Activated CD8-positive, alpha-beta T cell treated with anti-CD3 and anti-CD28 coated beads for 36 hours (primary cell): Measurements from ENCODE around the gene PLEKHA7. TPM values are rescaled to one million over a fixed set of nuclear protein-coding genes. Genes with fewer than 3 reads are reported as not detected.
"Not testable (repeated sequence)": the region's sequence is repeated elsewhere in the genome, so short reads cannot be mapped to it uniquely, and the experiment has no call there.

Experiments used
- ATAC-seq: fragments of 200-7000 bp; cut with Tn5 transposase; one replicate; pipeline ENCODE4 v1.10.0; 2021; ENCODE audit warnings: mild to moderate bottlenecking, moderate library complexity
- CTCF ChIA-PET: fragments of 350-600 bp; sonication (Branson Sonifier 250); formaldehyde crosslinking; loops from one replicate; lab custom pipeline; 2021; ENCODE audit warnings: antibody characterized with exemption; lab: Charles Lee
- POLR2A ChIA-PET: fragments of 350-600 bp; sonication (Branson Sonifier 250); formaldehyde crosslinking; loops from one replicate; lab custom pipeline; 2021; ENCODE audit warnings: antibody characterized with exemption; lab: Charles Lee
- DNase-seq: peaks from one replicate; pipeline ENCODE4 v3.0.0-alpha.2; 2020
- H3K27ac Mint-ChIP-seq: one replicate; pipeline ENCODE4 v1.8.0; 2021; ENCODE audit warnings: mild to moderate bottlenecking, mixed read lengths
- H3K27me3 Mint-ChIP-seq: one replicate; pipeline ENCODE4 v1.8.0; 2021; ENCODE audit warnings: mixed read lengths
- H3K36me3 Mint-ChIP-seq: one replicate; pipeline ENCODE4 v1.8.0; 2021; ENCODE audit warnings: low read depth, mixed read lengths
- H3K4me1 Mint-ChIP-seq: one replicate; pipeline ENCODE4 v1.8.0; 2021; ENCODE audit warnings: low read depth, mixed read lengths
- H3K4me3 Mint-ChIP-seq: one replicate; pipeline ENCODE4 v1.8.0; 2021; ENCODE audit warnings: mild to moderate bottlenecking, moderate library complexity, mixed read lengths
- H3K9me3 Mint-ChIP-seq: one replicate; pipeline ENCODE4 v1.8.0; 2021; ENCODE audit warnings: mixed read lengths
- intact Hi-C: fragments of 100-400 bp; cut with micrococcal nuclease; formaldehyde crosslinking; loops from one replicate; pipeline ENCODE4 v1.10.0; 2022
- total RNA-seq, 2 experiments: library from RNA; stranded (reverse); gene quantifications; one replicate each; pipeline ENCODE4 v1.2.3, GENCODE V29; 2021
- TF ChIP-seq, protein P1 (sequence below): fragments of 200-600 bp; IDR thresholded peaks from one replicate; pipeline ENCODE4 v1.8.0; 2022; ENCODE audit warnings: antibody characterized with exemption, mild to moderate bottlenecking

Gene PLEKHA7
- total RNA-seq, 2 experiments from 2014 or later, result 6.0 to 6.6 TPM

GRCh38 chr11:16893456-16894066 is 120.7 kb downstream of the PLEKHA7 start:
- POLR2A ChIA-PET, result no interaction called here
- no peak for ATAC-seq
- H3K36me3 Mint-ChIP-seq, result peaks cover 5% of the 10 kb centered on the region
- H3K9me3 Mint-ChIP-seq, result peaks cover 12% of the 10 kb centered on the region
- intact Hi-C loops, result no loop called here
- TF ChIP-seq, protein P1, sequence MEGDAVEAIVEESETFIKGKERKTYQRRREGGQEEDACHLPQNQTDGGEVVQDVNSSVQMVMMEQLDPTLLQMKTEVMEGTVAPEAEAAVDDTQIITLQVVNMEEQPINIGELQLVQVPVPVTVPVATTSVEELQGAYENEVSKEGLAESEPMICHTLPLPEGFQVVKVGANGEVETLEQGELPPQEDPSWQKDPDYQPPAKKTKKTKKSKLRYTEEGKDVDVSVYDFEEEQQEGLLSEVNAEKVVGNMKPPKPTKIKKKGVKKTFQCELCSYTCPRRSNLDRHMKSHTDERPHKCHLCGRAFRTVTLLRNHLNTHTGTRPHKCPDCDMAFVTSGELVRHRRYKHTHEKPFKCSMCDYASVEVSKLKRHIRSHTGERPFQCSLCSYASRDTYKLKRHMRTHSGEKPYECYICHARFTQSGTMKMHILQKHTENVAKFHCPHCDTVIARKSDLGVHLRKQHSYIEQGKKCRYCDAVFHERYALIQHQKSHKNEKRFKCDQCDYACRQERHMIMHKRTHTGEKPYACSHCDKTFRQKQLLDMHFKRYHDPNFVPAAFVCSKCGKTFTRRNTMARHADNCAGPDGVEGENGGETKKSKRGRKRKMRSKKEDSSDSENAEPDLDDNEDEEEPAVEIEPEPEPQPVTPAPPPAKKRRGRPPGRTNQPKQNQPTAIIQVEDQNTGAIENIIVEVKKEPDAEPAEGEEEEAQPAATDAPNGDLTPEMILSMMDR, result no peak
- no peak overlapping the region for H3K4me3 Mint-ChIP-seq
- CTCF ChIA-PET, result interaction anchor here (0.8 kb wide), 1 partner anchor 73 kb away, joined by 3 read pairs; no protein-coding TSS in a partner anchor
- peaks cover 21% of the 10 kb centered on the region for H3K4me1 Mint-ChIP-seq
- no peak for DNase-seq
- no peak overlapping the region for H3K27ac Mint-ChIP-seq
- H3K27me3 Mint-ChIP-seq, result peaks cover 20% of the 10 kb centered on the region

- Mint-ChIP-seq H3K4me3 (no peak overlapping the region), H3K9me3 (peaks cover 14% of the 10 kb centered on the region), H3K36me3 (peaks cover 5% of the 10 kb centered on the region), H3K27me3 (peaks cover 17% of the 10 kb centered on the region), H3K4me1 (peaks cover 8% of the 10 kb centered on the region), H3K27ac (no peak overlapping the region)
- ChIA-PET CTCF (interaction anchor here (0.9 kb wide), 1 partner anchor 72 kb away, joined by 3 read pairs; no protein-coding TSS in a partner anchor), POLR2A (no interaction called here)
- TF ChIP-seq, protein P1, result no peak
- ATAC-seq, result no peak
- no peak for DNase-seq
- intact Hi-C loops, result no loop called here
These were observed 122.2 kb downstream of the PLEKHA7 start for GRCh38 chr11:16891964-16892363.

DNA sequence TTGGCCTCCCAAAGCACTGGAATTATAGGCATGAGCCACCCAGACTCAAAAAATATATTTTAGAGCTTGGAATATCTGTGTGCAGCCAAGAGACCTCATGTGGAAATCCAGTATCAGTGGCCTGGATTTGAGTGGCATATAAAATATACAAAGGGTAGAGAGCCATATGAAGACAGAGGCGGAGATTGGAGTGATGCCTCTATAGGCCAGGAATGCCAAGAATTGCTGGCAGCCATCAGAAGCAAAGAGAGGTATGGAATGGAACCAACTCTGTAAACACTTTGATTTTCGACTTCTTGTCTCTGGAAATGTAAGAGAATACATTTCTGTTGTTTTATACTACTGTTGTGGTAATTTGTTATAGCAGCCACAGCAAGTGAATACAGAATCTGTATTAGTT is 123.0 kb downstream of the PLEKHA7 start:
- ChIA-PET POLR2A (interaction anchor here (1.0 kb wide), 1 partner anchor 11 kb away, joined by 3 read pairs; no protein-coding TSS in a partner anchor), CTCF (no interaction called here)
- Mint-ChIP-seq H3K27me3 (peaks cover 10% of the 10 kb centered on the region), H3K4me1 (peaks cover 8% of the 10 kb centered on the region), H3K27ac (no peak overlapping the region), H3K9me3 (peaks cover 16% of the 10 kb centered on the region), H3K4me3 (no peak overlapping the region), H3K36me3 (peaks cover 5% of the 10 kb centered on the region)
- ATAC-seq, result no peak
- TF ChIP-seq, protein P1, result no peak
- DNase-seq, result no peak
- intact Hi-C loops, result no loop called here

DNA sequence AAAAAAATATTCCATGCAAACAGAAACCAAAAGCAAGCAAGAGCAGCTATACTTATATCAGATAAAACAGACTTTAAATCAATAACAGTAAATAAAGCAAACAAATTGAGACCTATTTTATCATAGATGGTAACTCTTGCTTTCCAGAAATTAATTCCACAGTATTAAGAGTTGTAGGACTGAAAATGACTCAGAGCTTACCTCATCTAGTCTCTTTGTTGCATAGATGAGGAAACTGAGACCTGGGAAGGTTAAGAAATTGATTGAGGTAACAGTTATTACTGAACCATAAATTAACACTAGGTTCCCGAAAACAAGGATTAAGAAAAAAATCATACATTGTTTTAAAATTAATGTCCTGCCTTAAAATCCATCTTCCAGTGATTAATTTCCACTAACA is 123.8 kb downstream of the PLEKHA7 start:
- Mint-ChIP-seq H3K36me3 (peaks cover 5% of the 10 kb centered on the region), H3K9me3 (peaks cover 16% of the 10 kb centered on the region), H3K4me3 (no peak overlapping the region), H3K27ac (no peak overlapping the region), H3K4me1 (peaks cover 8% of the 10 kb centered on the region), H3K27me3 (peaks cover 5% of the 10 kb centered on the region)
- intact Hi-C loops, result no loop called here
- POLR2A ChIA-PET, result interaction anchor here (1.0 kb wide), 1 partner anchor 11 kb away, joined by 3 read pairs; no protein-coding TSS in a partner anchor
- DNase-seq (no peak), ATAC-seq (no peak)
- TF ChIP-seq, protein P1, result no peak
- CTCF ChIA-PET, result no interaction called here

DNA sequence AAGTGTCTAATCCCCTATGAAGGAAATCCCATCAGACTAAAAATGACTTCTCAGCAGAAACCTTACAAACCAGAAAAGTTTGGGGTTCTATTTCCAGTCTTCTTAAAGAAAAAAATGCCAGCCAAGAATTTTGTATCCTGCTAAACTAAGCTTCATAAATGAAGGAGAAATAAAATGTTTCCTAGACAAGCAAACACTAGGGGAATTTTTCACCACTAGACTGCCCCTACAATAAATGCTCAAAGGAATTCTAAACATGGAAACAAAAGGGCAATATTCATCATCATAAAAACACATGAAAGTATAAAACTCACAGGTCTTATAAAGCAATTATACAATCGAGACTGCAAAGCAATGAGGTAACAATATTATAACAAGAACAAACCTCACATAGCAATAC is 124.3 kb downstream of the PLEKHA7 start:
- no peak for ATAC-seq
- TF ChIP-seq, protein P1, result no peak
- intact Hi-C loops, result no loop called here
- H3K4me1 Mint-ChIP-seq, result peaks cover 8% of the 10 kb centered on the region
- peaks cover 2% of the 10 kb centered on the region for H3K27me3 Mint-ChIP-seq
- H3K36me3 Mint-ChIP-seq, result peaks cover 5% of the 10 kb centered on the region
- no peak overlapping the region for H3K27ac Mint-ChIP-seq
- no peak for DNase-seq
- ChIA-PET CTCF (no interaction called here), POLR2A (no interaction called here)
- peaks cover 16% of the 10 kb centered on the region for H3K9me3 Mint-ChIP-seq
- H3K4me3 Mint-ChIP-seq, result no peak overlapping the region

DNA sequence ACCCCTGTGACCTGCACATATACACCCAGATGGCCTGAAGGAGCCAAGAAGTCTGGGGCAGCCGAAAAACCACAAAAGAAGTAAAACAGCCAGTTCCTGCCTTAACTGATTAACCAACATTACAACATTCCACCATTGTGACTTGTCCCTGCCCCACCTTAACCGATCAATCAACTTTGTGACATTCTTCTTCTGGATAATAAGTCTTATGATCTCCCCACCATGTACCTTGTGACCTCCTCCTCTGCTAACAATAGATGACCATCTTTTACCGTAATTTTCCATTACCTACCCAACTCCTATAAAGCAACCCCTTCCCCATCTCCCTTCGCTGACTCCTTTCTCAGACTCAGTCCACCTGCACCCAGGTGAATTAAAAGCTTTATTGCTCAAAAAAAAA is 125.2 kb downstream of the PLEKHA7 start:
- H3K27me3 Mint-ChIP-seq, CTCF ChIA-PET, intact Hi-C loops, H3K36me3 Mint-ChIP-seq, H3K4me3 Mint-ChIP-seq, ATAC-seq, POLR2A ChIA-PET, H3K27ac Mint-ChIP-seq, H3K4me1 Mint-ChIP-seq, DNase-seq: not testable (repeated sequence)
- peaks cover 16% of the 10 kb centered on the region for H3K9me3 Mint-ChIP-seq

DNA sequence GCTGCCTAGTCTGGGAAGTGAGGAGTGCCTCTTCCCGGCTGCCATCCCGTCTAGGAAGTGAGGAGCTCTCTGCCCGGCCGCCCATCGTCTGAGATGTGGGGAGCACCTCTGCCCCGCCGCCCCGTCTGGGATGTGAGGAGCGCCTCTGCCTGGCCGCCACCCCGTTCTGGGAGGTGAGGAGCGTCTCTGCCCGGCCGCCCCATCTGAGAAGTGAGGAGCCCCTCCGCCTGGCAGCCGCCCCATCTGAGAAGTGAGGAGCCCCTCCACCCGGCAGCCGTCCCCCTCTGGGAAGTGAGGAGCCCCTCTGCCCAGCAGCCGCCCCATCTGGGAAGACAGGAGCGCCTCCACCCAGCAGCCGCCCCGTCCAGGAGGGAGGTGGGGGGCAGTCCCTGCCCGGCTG is 126.3 kb downstream of the PLEKHA7 start:
- H3K36me3 Mint-ChIP-seq, intact Hi-C loops, H3K27ac Mint-ChIP-seq, DNase-seq, ATAC-seq, POLR2A ChIA-PET, H3K4me1 Mint-ChIP-seq, H3K4me3 Mint-ChIP-seq, H3K27me3 Mint-ChIP-seq, CTCF ChIA-PET: not testable (repeated sequence)
- peaks cover 16% of the 10 kb centered on the region for H3K9me3 Mint-ChIP-seq
